HEK293 (cell line): ENCODE results near the gene MAP3K5.

Source experiments
- CTCF ChIP-seq: fragments of 450-650 bp; formaldehyde crosslinking; IDR thresholded peaks from 2 replicates; pipeline ENCODE4 v1.5.1; 2016; ENCODE audit warnings: missing biosample characterization, missing genetic modification characterization
- EGR2 ChIP-seq: fragments of 450-650 bp; formaldehyde crosslinking; IDR thresholded peaks from 2 replicates; pipeline ENCODE4 v1.5.1; 2016; ENCODE audit warnings: low read depth, missing biosample characterization, missing genetic modification characterization
- GLI4 ChIP-seq: fragments of 450-650 bp; formaldehyde crosslinking; IDR thresholded peaks from 2 replicates; pipeline ENCODE4 v1.5.1; 2016; ENCODE audit warnings: missing biosample characterization, missing genetic modification characterization
- IKZF3 ChIP-seq: fragments of 450-650 bp; IDR thresholded peaks from 2 replicates; pipeline ENCODE4 v1.5.0; 2018; ENCODE audit warnings: missing biosample characterization, mild to moderate bottlenecking, missing genetic modification characterization, moderate library complexity
- KLF10 ChIP-seq: fragments of 450-650 bp; IDR thresholded peaks from 2 replicates; pipeline ENCODE4 v1.5.1; 2018; ENCODE audit warnings: missing biosample characterization, mild to moderate bottlenecking, missing genetic modification characterization
- KLF16 ChIP-seq: fragments of 450-650 bp; formaldehyde crosslinking; IDR thresholded peaks from 2 replicates; pipeline ENCODE4 v1.5.1; 2017; ENCODE audit warnings: missing biosample characterization, missing genetic modification characterization
- KLF9 ChIP-seq: fragments of 450-650 bp; formaldehyde crosslinking; IDR thresholded peaks from 2 replicates; pipeline ENCODE4 v1.5.1; 2016; ENCODE audit warnings: missing biosample characterization, missing genetic modification characterization, low read depth
- PBX3 ChIP-seq: sonication (generic); formaldehyde crosslinking; IDR thresholded peaks from 2 replicates; pipeline ENCODE4 v1.8.1; 2022; ENCODE audit warnings: mild to moderate bottlenecking, moderate library complexity, missing genetic modification reagents
- SCRT1 ChIP-seq: fragments of 450-650 bp; formaldehyde crosslinking; IDR thresholded peaks from 2 replicates; pipeline ENCODE4 v1.5.1; 2016; ENCODE audit warnings: missing biosample characterization, missing genetic modification characterization, borderline replicate concordance
- SP7 ChIP-seq: fragments of 450-650 bp; formaldehyde crosslinking; IDR thresholded peaks from 2 replicates; pipeline ENCODE4 v1.5.1; 2016; ENCODE audit warnings: missing biosample characterization, missing genetic modification characterization
- YY1 ChIP-seq: fragments of 450-650 bp; formaldehyde crosslinking; IDR thresholded peaks from 2 replicates; pipeline ENCODE4 v1.5.1; 2018; ENCODE audit warnings: missing biosample characterization, missing genetic modification characterization
- ZBTB20 ChIP-seq: fragments of 450-650 bp; formaldehyde crosslinking; IDR thresholded peaks from 2 replicates; pipeline ENCODE4 v1.5.1; 2016; ENCODE audit warnings: missing biosample characterization, missing genetic modification characterization
- ZBTB44 ChIP-seq: fragments of 450-650 bp; IDR thresholded peaks from 2 replicates; pipeline ENCODE4 v1.5.1; 2018; ENCODE audit warnings: missing biosample characterization, mild to moderate bottlenecking, missing genetic modification characterization
- ZFHX2 ChIP-seq: fragments of 450-650 bp; formaldehyde crosslinking; conservative IDR thresholded peaks from 2 replicates; pipeline ENCODE4 v1.5.1; 2016; ENCODE audit warnings: missing biosample characterization, missing genetic modification characterization
- ZFP41 ChIP-seq: fragments of 450-650 bp; formaldehyde crosslinking; IDR thresholded peaks from 2 replicates; pipeline ENCODE4 v1.5.1; 2016; ENCODE audit warnings: missing biosample characterization, missing genetic modification characterization, borderline replicate concordance
- ZFP69B ChIP-seq: fragments of 450-650 bp; formaldehyde crosslinking; IDR thresholded peaks from 2 replicates; pipeline ENCODE4 v1.5.1; 2016; ENCODE audit warnings: missing biosample characterization, missing genetic modification characterization
- ZIC2 ChIP-seq: fragments of 450-650 bp; formaldehyde crosslinking; IDR thresholded peaks from 2 replicates; pipeline ENCODE4 v1.5.1; 2016; ENCODE audit warnings: missing biosample characterization, missing genetic modification characterization
- ZNF10 ChIP-seq: fragments of 450-650 bp; formaldehyde crosslinking; IDR thresholded peaks from 2 replicates; pipeline ENCODE4 v1.5.1; 2017; ENCODE audit warnings: missing biosample characterization, missing genetic modification characterization
- ZNF223 ChIP-seq: fragments of 450-650 bp; formaldehyde crosslinking; IDR thresholded peaks from 2 replicates; pipeline ENCODE4 v1.5.1; 2016; ENCODE audit warnings: missing biosample characterization, missing genetic modification characterization
- ZNF292 ChIP-seq: fragments of 450-650 bp; formaldehyde crosslinking; IDR thresholded peaks from 2 replicates; pipeline ENCODE4 v1.5.1; 2016; ENCODE audit warnings: low read depth, missing biosample characterization, missing genetic modification characterization, borderline replicate concordance
- ZNF37A ChIP-seq: fragments of 450-650 bp; IDR thresholded peaks from 2 replicates; pipeline ENCODE4 v1.5.1; 2018; ENCODE audit warnings: missing biosample characterization, missing genetic modification characterization
- ZNF561 ChIP-seq: fragments of 450-650 bp; IDR thresholded peaks from 2 replicates; pipeline ENCODE4 v1.5.1; 2018; ENCODE audit warnings: missing biosample characterization, missing genetic modification characterization, borderline replicate concordance
- ZNF580 ChIP-seq: fragments of 450-650 bp; formaldehyde crosslinking; IDR thresholded peaks from 2 replicates; pipeline ENCODE4 v1.5.1; 2016; ENCODE audit warnings: missing biosample characterization, missing genetic modification characterization
- ZNF624 ChIP-seq: fragments of 450-650 bp; formaldehyde crosslinking; IDR thresholded peaks from 2 replicates; pipeline ENCODE4 v1.5.1; 2017; ENCODE audit warnings: missing biosample characterization, missing genetic modification characterization
- ZNF660 ChIP-seq: fragments of 450-650 bp; IDR thresholded peaks from 2 replicates; pipeline ENCODE4 v1.5.1; 2018; ENCODE audit warnings: missing biosample characterization, mild to moderate bottlenecking, missing genetic modification characterization
- ZNF677 ChIP-seq: fragments of 450-650 bp; IDR thresholded peaks from 2 replicates; pipeline ENCODE4 v1.5.0; 2018; ENCODE audit warnings: missing biosample characterization, mild to moderate bottlenecking, missing genetic modification characterization, moderate library complexity
- ZNF692 ChIP-seq: fragments of 450-650 bp; formaldehyde crosslinking; IDR thresholded peaks from 2 replicates; pipeline ENCODE4 v1.5.1; 2016; ENCODE audit warnings: missing biosample characterization, missing genetic modification characterization
- ZNF704 ChIP-seq: fragments of 450-650 bp; formaldehyde crosslinking; IDR thresholded peaks from 2 replicates; pipeline ENCODE4 v1.5.1; 2016; ENCODE audit warnings: missing biosample characterization, missing genetic modification characterization
- ZSCAN30 ChIP-seq: fragments of 450-650 bp; IDR thresholded peaks from 2 replicates; pipeline ENCODE4 v1.5.1; 2018; ENCODE audit warnings: missing biosample characterization, mild to moderate bottlenecking, missing genetic modification characterization, moderate library complexity

Gene MAP3K5

GRCh38 chr6:136822376-136823127 lies 30.3 kb upstream of the MAP3K5 start, which contains the start of gene PEX7 (continued):
- TF ChIP-seq ZNF292 (tag by site-specific recombination), result no peak
- 0 out of 2 replicates have a peak, but pooled peaks have one; percentile 21 for TF ChIP-seq ZNF37A (tag by site-specific recombination)
- TF ChIP-seq YY1 (tag by site-specific recombination), result peak; percentile 78; the same call in 1 of the 2 replicates
- peak; percentile 56; the same call in 1 of the 2 replicates for TF ChIP-seq ZFP69B (tag by site-specific recombination)
- peak; percentile 31; the same call in 1 of the 2 replicates for TF ChIP-seq IKZF3
- 0 out of 2 replicates have a peak, but pooled peaks have one; percentile 12 for TF ChIP-seq SP7 (tag by site-specific recombination)
- 0 out of 2 replicates have a peak, but pooled peaks have one; percentile 17 for TF ChIP-seq ZBTB44 (tag by site-specific recombination)
- TF ChIP-seq KLF16 (tag by site-specific recombination), result 0 out of 2 replicates have a peak, but pooled peaks have one; percentile 47
- TF ChIP-seq ZNF580 (tag by site-specific recombination), result no peak
- peak; percentile 59; the same call in 1 of the 2 replicates for TF ChIP-seq KLF10
- no peak for TF ChIP-seq ZNF704 (tag by site-specific recombination)
- TF ChIP-seq ZNF223, result no peak
- no peak for TF ChIP-seq ZFP41 (tag by site-specific recombination)
- TF ChIP-seq ZNF561 (tag by site-specific recombination), result peak; percentile 88; the same call in 1 of the 2 replicates
- TF ChIP-seq ZFHX2 (tag by site-specific recombination), result peak; percentile 55; the same call in 1 of the 2 replicates
- TF ChIP-seq ZSCAN30 (tag by site-specific recombination), result peak; percentile 68; the same call in 1 of the 2 replicates
- TF ChIP-seq GLI4 (tag by site-specific recombination), result no peak
- TF ChIP-seq ZBTB20 (tag by site-specific recombination), result peak; percentile 97
- TF ChIP-seq ZIC2, result no peak
- TF ChIP-seq SCRT1 (tag by site-specific recombination), result no peak
- TF ChIP-seq PBX3 (CRISPR knock-in tag), result peak; percentile 96
- peak; percentile 42; the same call in 1 of the 2 replicates for TF ChIP-seq KLF9 (tag by site-specific recombination)
- 0 out of 2 replicates have a peak, but pooled peaks have one; percentile 78 for TF ChIP-seq ZNF660 (tag by site-specific recombination)
- peak; percentile 88 for TF ChIP-seq ZNF692
- TF ChIP-seq ZNF10 (tag by site-specific recombination), result peak; percentile 29; the same call in 1 of the 2 replicates
- TF ChIP-seq ZNF677 (tag by site-specific recombination), result peak; percentile 60; the same call in 1 of the 2 replicates
- no peak for TF ChIP-seq ZNF624 (tag by site-specific recombination)
- TF ChIP-seq EGR2 (tag by site-specific recombination), result no peak
- TF ChIP-seq CTCF (tag by site-specific recombination), result peak; percentile 81
